Ovary (tissue), 3 donors: Measurements from ENCODE around the gene IQCF2.

Experiments
- CTCF ChIP-seq, 3 donors: fragments of 450-650 bp in 2 of 3; fragments of 200-600 bp in 1 of 3; IDR thresholded peaks; one replicate each; pipeline versions ENCODE4 v1.5.1 to v1.8.0; 2016 to 2022; ENCODE audit warnings: antibody characterized with exemption in 3 of 3, mild to moderate bottlenecking in 1 of 3
- POLR2A ChIP-seq: fragments of 450-650 bp; IDR thresholded peaks from one replicate; pipeline ENCODE4 v1.6.1; 2017; ENCODE audit warnings: antibody characterized with exemption, mild to moderate bottlenecking, moderate library complexity
- donor health status: DM: no; HTN: no; CAD: no.

GRCh38 chr3:51873876-51874275 is 12.5 kb downstream of the IQCF2 start:
- TF ChIP-seq POLR2A = no peak
- TF ChIP-seq CTCF (IDR thresholded peaks at IDR 0.05) = no peak
